HG03354 (cell line): ENCODE results near the gene RSAD1.
A peak's percentile ranks its signal among the peaks of the same experiment; 100 is the strongest.

Source experiments
- ATAC-seq: cut with Tn5 transposase; IDR thresholded peaks from one replicate; pipeline ENCODE4 v1.9.1; 2021; ENCODE audit warnings: mild to moderate bottlenecking; ENCODE audit not compliant: unreplicated experiment, poor library complexity, severe bottlenecking

RSAD1 gene

GRCh38 chr17:50487213-50488096 is 8.8 kb downstream of the RSAD1 start:
- ATAC-seq = no peak

GRCh38 chr17:50488880-50489279 is 10.2 kb downstream of the RSAD1 start:
- ATAC-seq = no peak

DNA sequence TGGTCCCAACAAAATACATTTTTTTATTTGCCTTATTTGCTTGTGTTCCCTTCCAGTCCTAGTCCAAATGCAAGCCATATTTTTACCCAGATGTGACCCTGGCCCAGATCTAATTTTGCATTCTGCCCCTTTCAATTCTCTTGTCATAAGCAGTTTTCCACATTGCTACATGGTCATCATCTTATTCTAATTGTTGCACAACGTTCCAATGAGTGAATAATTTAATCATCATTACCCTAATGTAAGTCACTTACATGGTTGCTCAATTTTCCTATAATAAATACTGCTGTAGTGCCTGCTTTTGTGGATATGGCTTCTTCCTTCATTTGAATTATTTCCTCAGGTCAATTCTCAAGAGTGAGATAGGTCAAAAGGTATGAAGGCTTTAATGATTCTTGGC is 12.8 kb downstream of the RSAD1 start:
- no peak for ATAC-seq

DNA sequence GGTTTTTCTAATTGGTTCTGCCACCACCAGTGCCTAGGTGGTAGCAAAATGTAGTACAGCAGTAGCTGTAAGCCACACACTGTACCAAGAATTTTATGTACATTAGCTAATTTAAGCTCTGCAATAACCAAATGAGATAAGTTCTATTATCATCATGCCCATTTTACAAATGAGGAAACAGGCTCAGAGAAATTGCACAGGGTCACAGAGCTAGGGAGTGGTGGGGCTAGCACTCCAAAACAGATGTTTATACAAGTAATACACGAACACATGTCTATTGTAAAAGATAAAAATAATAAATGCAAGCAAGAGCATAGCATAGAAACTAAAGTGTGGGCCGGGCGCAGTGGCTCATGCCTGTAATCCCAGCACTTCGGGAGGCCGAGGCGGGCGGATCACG is 13.6 kb downstream of the RSAD1 start:
- ATAC-seq = no peak

DNA sequence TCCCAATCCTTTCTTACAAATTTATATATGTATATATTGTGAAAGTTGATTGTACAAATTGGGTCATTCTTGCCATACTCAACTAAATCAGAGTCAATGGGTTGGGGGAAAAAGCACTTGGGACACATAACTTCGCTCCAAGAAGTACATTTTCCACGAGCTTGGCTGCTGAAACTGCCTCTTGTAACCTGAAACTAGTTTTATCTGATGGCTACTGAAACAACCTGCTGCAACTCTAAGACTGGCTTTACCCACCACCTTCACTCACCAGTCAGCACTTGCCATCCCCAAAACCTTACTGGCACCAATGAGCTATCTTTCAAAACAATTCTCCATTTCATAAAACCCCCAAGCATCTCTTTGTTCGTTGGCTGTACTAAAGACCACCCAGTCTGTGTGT is 15.1 kb downstream of the RSAD1 start:
- no peak for ATAC-seq

- no peak for ATAC-seq
These were observed 16.7 kb downstream of the RSAD1 start for GRCh38 chr17:50495217-50495823.

DNA sequence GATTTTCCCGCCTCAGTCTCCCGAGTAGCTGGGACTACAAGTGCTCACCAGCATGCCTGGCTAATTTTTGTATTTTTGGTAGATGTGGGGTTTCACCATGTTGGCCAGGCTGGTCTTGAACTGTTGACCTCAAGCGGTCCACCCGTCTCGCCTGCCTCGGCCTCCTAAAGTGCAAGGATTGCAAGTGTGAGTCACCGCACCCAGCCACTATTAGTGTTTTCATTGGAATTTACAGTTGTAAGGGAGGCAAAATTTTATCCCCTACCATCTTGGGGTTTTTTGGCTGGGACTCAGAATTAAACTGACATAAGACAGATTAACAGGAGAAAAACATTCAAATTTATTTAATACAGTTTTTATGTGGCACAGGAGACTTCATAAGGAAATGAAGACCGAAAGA is 17.3 kb downstream of the RSAD1 start:
- no peak for ATAC-seq

- no peak for ATAC-seq
These were observed 19.6 kb downstream of the RSAD1 start for GRCh38 chr17:50498021-50498874.

DNA sequence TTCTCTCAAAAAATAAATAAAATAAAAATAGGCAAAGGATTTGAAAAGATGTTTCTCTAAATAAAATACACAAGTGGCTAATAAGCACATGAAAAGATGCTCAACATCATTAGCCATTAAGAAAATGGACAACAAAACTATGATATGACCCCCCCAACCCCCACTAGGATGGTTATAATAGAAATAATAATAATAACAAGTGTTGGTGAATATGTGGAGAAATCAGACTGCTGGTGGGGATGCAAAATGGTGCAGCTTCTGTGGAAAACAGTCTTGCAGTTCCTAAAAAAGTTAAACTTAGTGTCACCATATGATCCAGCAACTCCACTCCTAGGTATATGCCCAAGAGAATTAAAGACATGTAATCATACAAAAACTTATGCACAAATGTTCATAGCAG is 20.6 kb downstream of the RSAD1 start:
- no peak for ATAC-seq

DNA sequence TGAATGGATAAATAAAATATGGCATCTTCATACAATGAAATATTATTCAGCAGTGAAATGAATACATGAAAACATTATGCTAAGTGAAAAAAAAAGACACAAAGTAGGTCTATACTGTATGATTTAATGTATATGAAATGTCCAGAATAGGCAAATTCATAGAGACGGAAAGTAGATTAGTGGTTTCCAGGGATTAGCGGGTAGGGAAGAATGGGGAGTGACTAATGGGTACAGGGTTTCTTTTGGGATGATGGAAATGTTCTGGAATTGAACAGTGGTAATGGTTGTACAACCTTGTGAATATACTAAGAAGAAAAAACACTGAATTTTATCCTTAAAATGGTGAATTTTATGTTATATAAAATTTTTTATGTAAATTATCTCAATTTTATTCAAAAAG is 21.1 kb downstream of the RSAD1 start:
- no peak for ATAC-seq

DNA sequence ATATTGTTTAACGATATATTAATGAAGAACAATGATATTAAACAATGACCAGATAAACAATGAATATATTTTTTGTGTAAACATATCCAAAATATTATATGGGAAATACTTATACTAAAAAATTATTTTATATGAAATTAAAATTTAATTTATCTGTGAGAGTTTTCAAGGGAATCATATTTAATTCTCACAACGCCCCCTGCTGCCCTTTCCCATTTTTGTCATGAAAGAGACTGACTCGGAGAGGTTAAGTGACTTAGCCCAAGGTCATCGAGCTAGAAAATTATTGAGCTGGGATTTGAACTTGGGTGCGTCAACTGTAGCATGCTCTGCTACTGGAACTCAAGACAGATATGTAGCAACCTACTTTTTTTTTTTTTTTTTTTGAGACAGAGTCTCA is 22.4 kb downstream of the RSAD1 start:
- ATAC-seq = no peak

DNA sequence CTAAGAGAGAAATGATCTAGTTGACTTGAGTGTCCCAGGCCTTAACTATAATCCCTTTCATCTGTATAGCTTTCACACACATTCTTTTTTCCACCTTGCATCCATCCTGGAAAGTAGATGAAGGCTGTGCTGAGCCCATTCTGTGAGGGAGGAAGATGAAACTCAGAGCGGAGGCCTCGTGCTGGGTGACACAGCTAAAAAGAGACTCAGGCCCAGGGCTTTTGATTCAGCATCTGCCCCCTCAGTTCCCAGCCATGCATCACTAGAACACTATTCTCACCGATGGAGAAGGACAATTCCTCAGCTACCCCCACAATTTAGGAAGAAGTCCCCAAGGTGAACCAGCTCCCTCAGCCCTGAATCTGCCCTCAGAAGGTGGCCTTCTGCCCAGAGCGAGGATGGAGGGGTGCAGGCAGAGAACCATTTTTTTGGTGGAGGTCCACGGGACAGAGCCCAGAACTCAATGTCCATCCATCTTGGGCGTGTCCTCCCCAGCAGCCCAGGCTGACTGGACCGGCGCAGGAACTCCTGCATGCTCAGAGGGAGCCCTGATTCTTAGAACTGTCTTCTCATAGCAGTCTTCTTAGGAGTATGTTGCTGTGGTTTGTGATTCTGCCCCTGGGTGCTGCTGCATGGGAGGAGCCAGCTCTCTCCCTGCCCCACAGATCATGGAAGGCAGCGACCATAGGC is 23.8 kb downstream of the RSAD1 start:
- ATAC-seq = no peak

- no peak for ATAC-seq
These were observed 27.0 kb downstream of the RSAD1 start for GRCh38 chr17:50505591-50506130.

DNA sequence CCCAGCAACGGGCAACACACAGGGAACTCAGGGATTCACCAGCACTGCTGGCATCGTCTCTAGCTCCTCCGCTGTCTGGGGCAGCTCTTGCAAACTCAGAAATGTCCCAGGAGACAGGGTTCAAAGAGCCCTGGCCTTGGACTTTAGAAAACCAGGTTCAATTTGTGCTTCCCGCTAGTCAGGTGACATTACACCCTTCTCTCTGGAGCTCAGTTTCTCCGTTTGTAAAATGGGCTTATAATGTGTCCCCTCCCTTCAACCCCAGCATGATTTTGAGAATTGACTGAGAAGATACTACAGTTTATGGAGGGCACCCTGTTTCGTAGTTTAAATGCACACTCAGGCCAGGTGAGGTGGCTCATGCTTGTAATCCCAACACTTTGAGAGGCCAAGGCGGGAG is 27.6 kb downstream of the RSAD1 start:
- ATAC-seq = no peak

DNA sequence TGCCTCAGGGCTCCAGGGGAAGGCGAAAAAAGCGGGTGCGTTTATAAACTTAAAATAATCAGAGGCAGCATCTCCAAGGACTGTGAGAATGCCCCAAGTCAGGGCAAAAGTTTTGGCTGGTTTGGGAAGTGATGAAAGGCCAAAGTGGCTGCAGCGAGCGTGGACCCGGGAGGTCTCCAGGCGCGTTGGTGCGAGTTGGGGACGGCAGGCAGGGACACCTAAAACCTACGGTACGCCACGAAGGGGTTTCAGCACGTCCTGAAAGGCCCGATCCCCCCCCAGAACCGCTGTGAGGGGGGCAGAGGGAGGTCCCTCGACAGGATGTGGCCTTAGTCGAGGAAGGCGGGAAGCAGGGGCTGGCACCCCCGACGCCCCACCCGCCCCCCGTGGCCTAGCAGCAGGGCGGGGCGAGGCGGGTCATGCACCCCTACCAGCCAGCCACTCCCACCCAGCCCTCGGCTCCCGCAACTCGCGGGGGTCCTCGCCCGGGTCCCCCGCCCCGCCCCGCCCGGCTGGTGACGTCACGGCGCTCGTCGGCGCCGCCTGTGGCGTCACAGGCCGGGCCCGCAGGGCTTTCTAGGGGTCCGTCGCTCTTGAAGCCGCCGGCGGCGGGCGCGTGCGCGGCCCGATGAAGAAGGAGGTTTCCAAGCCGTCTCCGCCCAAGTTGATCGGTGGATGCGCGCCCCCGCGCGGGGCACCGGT is 29.4 kb downstream of the RSAD1 start, which contains the start of gene MYCBPAP:
MYCBPAP (plus strand) TSS at position 569 of the 702 bp plus-strand sequence. CDS start 236 bp downstream, outside the sequence.
- peak; percentile 37 for ATAC-seq

DNA sequence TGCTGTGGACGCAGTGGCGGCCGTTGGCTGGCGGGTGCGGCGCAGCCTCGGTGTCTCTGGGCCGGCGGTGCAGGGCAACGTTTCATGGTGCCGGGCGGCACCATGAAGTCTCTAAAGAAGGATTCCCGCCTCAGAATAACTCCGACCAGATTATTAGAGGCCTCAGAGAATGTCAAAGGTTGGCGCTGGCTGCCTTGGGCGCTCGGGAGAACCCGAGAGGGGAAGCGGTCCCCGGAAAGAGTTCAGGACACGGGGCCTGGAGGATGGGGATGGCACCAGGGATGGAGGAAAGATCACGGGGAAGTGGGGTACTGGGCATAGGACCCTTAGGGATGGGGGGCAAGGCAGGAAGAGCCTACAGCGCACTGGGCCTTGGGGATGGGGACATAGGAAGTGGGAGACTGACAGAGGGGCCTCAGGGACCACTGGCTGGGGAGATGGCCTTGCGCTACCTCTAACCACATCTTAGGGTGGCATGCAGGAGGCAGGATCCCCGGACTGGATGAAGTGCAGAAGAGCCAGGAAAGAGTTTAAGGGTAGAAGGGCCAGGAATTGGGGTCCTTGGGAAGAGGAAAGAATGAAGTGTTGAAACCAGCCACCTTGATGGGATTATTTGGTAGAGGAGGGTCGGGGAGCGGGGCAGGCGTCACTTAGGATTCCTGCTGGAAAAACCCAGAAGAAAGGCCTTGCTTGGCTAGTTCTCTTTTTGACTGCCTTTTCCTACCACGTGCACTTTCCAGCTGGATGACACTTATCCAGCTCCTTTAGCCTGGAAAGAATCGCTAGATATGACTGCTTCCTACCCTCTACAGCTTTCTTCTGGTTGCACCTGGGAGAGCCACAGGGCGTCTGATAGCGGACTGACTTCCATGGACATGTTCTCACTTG is 30.2 kb downstream of the RSAD1 start:
- no peak for ATAC-seq

DNA sequence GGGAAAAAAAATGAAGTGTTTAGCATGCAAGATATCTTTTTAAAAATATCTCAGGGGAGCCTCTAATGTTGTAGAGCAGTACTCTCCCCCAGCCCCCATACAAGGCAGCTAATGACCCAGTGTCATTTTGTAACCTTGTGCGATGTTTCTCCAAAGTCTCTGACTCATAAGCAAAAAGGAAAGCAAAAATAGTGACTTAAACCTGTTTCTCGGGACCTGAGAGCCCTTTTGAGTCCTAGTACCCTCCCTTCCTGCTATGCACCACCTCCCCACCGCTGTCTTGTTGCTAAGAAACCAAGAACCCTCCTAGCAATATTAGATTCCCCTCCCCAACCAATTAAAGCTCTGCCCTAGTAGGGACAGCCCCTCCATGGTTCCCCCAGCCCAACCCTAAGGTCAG is 32.4 kb downstream of the RSAD1 start:
- ATAC-seq = peak; percentile 90

DNA sequence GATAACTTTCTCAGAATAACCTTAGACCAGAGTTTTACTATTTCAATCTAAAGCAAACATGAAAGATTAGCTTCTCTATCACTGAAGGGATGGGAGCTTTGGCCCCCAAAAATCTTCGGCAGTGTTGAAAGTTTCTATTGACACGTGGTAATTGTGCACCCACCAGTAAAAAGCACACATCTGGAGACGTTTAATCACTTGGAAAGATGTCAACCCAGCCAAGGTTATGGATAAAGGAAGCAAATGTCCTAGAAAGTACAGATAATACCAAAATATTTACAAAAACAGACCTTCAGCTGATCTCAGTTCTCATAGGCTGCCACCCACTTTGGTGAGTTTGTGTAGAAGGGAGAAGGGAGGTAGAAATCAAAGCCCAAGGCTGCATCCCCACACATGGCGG is 34.8 kb downstream of the RSAD1 start:
- no peak for ATAC-seq
